Kidney (tissue), 14 donors: ENCODE data around the gene IBA57. TPM values are rescaled to one million over a fixed set of nuclear protein-coding genes. Genes with fewer than 3 reads are reported as not detected.

Experiments used
- DNase-seq, 5 donors: peaks; one replicate each; pipeline ENCODE4 v3.0.0-alpha.2; 2013 to 2020
- FAIRE-seq: peaks from 2 replicates; lab custom pipeline; 2012; peaks lifted over from hg19 to GRCh38; lab: Jason Lieb, UNC
- H3K27ac ChIP-seq, 2 donors: one replicate each; pipeline ENCODE4 v1.7.0; 2013; ENCODE audit warnings: low read depth in 2 of 2, low read length in 2 of 2, inconsistent platforms in 1 of 2
- H3K27me3 ChIP-seq: one replicate; pipeline ENCODE4 v1.7.1; 2013; ENCODE audit warnings: low read length, inconsistent platforms; ENCODE audit not compliant: control insufficient read depth, insufficient read depth
- H3K36me3 ChIP-seq, 3 donors: one replicate each; pipeline versions ENCODE4 v1.7.0 to v1.7.1; 2013; ENCODE audit warnings: low read length in 3 of 3, control low read depth in 1 of 3, inconsistent platforms in 1 of 3; ENCODE audit not compliant: insufficient read depth in 3 of 3, control insufficient read depth in 2 of 3
- H3K4me1 ChIP-seq, 3 donors: one replicate each; pipeline versions ENCODE4 v1.7.0 to v1.7.1; 2013; ENCODE audit warnings: low read length in 3 of 3, inconsistent platforms in 1 of 3, low read depth in 1 of 3; ENCODE audit not compliant: control insufficient read depth in 2 of 3, insufficient read depth in 2 of 3
- H3K4me3 ChIP-seq, 3 donors: one replicate each; pipeline versions ENCODE4 v1.7.0 to v1.8.1; 2013; ENCODE audit warnings: low read length in 3 of 3, control low read depth in 1 of 3, inconsistent platforms in 1 of 3
- H3K9ac ChIP-seq, 3 donors: one replicate each; pipeline versions ENCODE4 v1.7.0 to v1.7.1; 2013; ENCODE audit warnings: low read length in 3 of 3, control low read depth in 1 of 3, inconsistent platforms in 1 of 3
- H3K9me3 ChIP-seq, 3 donors: one replicate each; pipeline versions ENCODE4 v1.7.0 to v1.7.1; 2013; ENCODE audit warnings: low read length in 3 of 3, control low read depth in 1 of 3, inconsistent platforms in 1 of 3; ENCODE audit not compliant: control insufficient read depth in 2 of 3, insufficient read depth in 1 of 3
- CTCF ChIP-seq: IDR thresholded peaks from 3 replicates; pipeline ENCODE4 v1.5.1; 2012; ENCODE audit warnings: mild to moderate bottlenecking, moderate library complexity, borderline replicate concordance; ENCODE audit not compliant: insufficient read depth; ENCODE audit errors: extremely low read depth
- intact Hi-C: fragments of 100-400 bp; cut with DNase I; formaldehyde crosslinking; loops from one replicate; pipeline ENCODE4 v1.11.1; 2022
- polyA plus RNA-seq: library from polyadenylated mRNA; stranded (reverse); fragments of 350-450 nt; fragmentation: Illumina TruSeq; extraction: RNeasy Lipid Tissue Mini Kit (QIAGEN cat#74804); gene quantifications from one replicate; pipeline ENCODE4 v1.2.3, GENCODE V29; 2014; ENCODE audit warnings: low read depth, low replicate concordance; ENCODE audit not compliant: insufficient read depth
- total RNA-seq: library from RNA; stranded (reverse); fragmentation: NEBNext Ultra II Directional; extraction: Animal tissue kit (Norgen Biotek cat#: 25700); gene quantifications from one replicate; pipeline ENCODE4 v1.2.1, GENCODE V29; 2021
- donor health status: control.
- donor health status: control.
- donor health status: control.
- donor health status: control.
- donor health status: control.
- donor health status: DM: yes; HTN: yes; CAD: no.
- donor health status: Normal renal cell carcinoma (clear cell type).

IBA57 gene
- total and polyA plus RNA-seq, 2 donors from 2014 or later: 4.7 to 13.0 TPM

- Histone ChIP-seq H3K27me3 (no peaks in the 10 kb centered on the region), H3K9me3 (no peaks in the 10 kb centered on the region), H3K4me3 (no peak overlapping the region), H3K36me3 (no peaks in the 10 kb centered on the region), H3K27ac (no peak overlapping the region), H3K9ac (no peak overlapping the region), H3K4me1 (no peaks in the 10 kb centered on the region)
- DNase-seq: no peak
- TF ChIP-seq CTCF: no peak
- FAIRE-seq: no peak
- intact Hi-C loops: no loop called here
Measured at GRCh38 chr1:228123505-228123904, 42.1 kb upstream of the IBA57 start.

GRCh38 chr1:228125185-228125584 is 40.4 kb upstream of the IBA57 start:
- intact Hi-C loops: no loop called here
- FAIRE-seq: no peak
- TF ChIP-seq CTCF: no peak

GRCh38 chr1:228131766-228132165 is 33.8 kb upstream of the IBA57 start:
- no peak for DNase-seq
- FAIRE-seq: no peak
- intact Hi-C loops: no loop called here
- H3K27me3 ChIP-seq: no peaks in the 10 kb centered on the region
- no peak overlapping the region for H3K27ac ChIP-seq
- H3K36me3 ChIP-seq: no peaks in the 10 kb centered on the region
- no peak overlapping the region for H3K9ac ChIP-seq
- no peak overlapping the region for H3K4me3 ChIP-seq
- H3K9me3 ChIP-seq: no peaks in the 10 kb centered on the region
- TF ChIP-seq CTCF: no peak
- H3K4me1 ChIP-seq: no peaks in the 10 kb centered on the region

More at GRCh38 chr1:228125185-228125584, 40.4 kb upstream of the IBA57 start:
- H3K36me3 ChIP-seq: no peaks in the 10 kb centered on the region
- no peak overlapping the region for H3K4me3 ChIP-seq
- DNase-seq: no peak
- H3K9me3 ChIP-seq: no peaks in the 10 kb centered on the region
- H3K27ac ChIP-seq: no peak overlapping the region
- no peaks in the 10 kb centered on the region for H3K27me3 ChIP-seq
- H3K9ac ChIP-seq: no peak overlapping the region
- no peaks in the 10 kb centered on the region for H3K4me1 ChIP-seq

- Histone ChIP-seq H3K9me3 (no peaks in the 10 kb centered on the region), H3K4me1 (no peaks in the 10 kb centered on the region), H3K4me3 (no peak overlapping the region), H3K27ac (no peak overlapping the region), H3K36me3 (no peaks in the 10 kb centered on the region), H3K9ac (no peak overlapping the region), H3K27me3 (no peaks in the 10 kb centered on the region)
- DNase-seq: no peak
- intact Hi-C loops: no loop called here
- TF ChIP-seq CTCF: no peak
- FAIRE-seq: no peak
Measured at GRCh38 chr1:228134591-228134990, 31.0 kb upstream of the IBA57 start.
